ENCODE measurements around the gene PLXDC2. TPM values are rescaled to one million over a fixed set of nuclear protein-coding genes. Genes with fewer than 3 reads are reported as not detected.

PLXDC2 gene
- polyA plus RNA-seq, 1 donor from 2014 or later: 0.18 TPM

GRCh38 chr10:19862811-19863515 is 46.7 kb downstream of the PLXDC2 start:
- H3K27ac Mint-ChIP-seq: no peak overlapping the region
- H3K4me3 Mint-ChIP-seq: no peak overlapping the region
- no peaks in the 10 kb centered on the region for H3K4me1 Mint-ChIP-seq
- H3K27me3 Mint-ChIP-seq: no peaks in the 10 kb centered on the region
- no peaks in the 10 kb centered on the region for H3K36me3 Mint-ChIP-seq
- peaks cover 0 to 16% (median 15%) of the 10 kb centered on the region in 3 donors for H3K9me3 Mint-ChIP-seq

- no peaks in the 10 kb centered on the region for H3K4me1 Mint-ChIP-seq
- H3K36me3 Mint-ChIP-seq: no peaks in the 10 kb centered on the region
- H3K9me3 Mint-ChIP-seq: peaks cover 0 to 12% (median 10%) of the 10 kb centered on the region in 3 donors
- H3K4me3 Mint-ChIP-seq: no peak overlapping the region
- H3K27ac Mint-ChIP-seq: no peak overlapping the region
- no peaks in the 10 kb centered on the region for H3K27me3 Mint-ChIP-seq
Measured at GRCh38 chr10:19865676-19866075, 49.4 kb downstream of the PLXDC2 start.

GRCh38 chr10:19869370-19869769 is 53.1 kb downstream of the PLXDC2 start:
- Mint-ChIP-seq H3K4me3 (no peak overlapping the region), H3K36me3 (no peaks in the 10 kb centered on the region), H3K27ac (no peak overlapping the region), H3K9me3 (peaks cover 0 to 10% (median 4%) of the 10 kb centered on the region in 3 donors), H3K27me3 (no peaks in the 10 kb centered on the region), H3K4me1 (no peaks in the 10 kb centered on the region)

- H3K27me3 Mint-ChIP-seq: no peaks in the 10 kb centered on the region
- H3K9me3 Mint-ChIP-seq: peaks cover 0 to 10% (median 2%) of the 10 kb centered on the region in 3 donors
- no peaks in the 10 kb centered on the region for H3K36me3 Mint-ChIP-seq
- no peaks in the 10 kb centered on the region for H3K4me1 Mint-ChIP-seq
- no peak overlapping the region for H3K27ac Mint-ChIP-seq
- H3K4me3 Mint-ChIP-seq: no peak overlapping the region
Measured at GRCh38 chr10:19872504-19873271, 56.5 kb downstream of the PLXDC2 start.

GRCh38 chr10:19874190-19874589 is 58.0 kb downstream of the PLXDC2 start:
- no peaks in the 10 kb centered on the region for H3K27me3 Mint-ChIP-seq
- no peaks in the 10 kb centered on the region for H3K36me3 Mint-ChIP-seq
- peaks cover 0 to 15% (median 3%) of the 10 kb centered on the region in 3 donors for H3K9me3 Mint-ChIP-seq
- no peaks in the 10 kb centered on the region for H3K4me1 Mint-ChIP-seq
- no peak overlapping the region for H3K4me3 Mint-ChIP-seq
- H3K27ac Mint-ChIP-seq: no peak overlapping the region

GRCh38 chr10:19874791-19875190 is 58.6 kb downstream of the PLXDC2 start:
- H3K27me3 Mint-ChIP-seq: no peaks in the 10 kb centered on the region
- H3K4me3 Mint-ChIP-seq: no peak overlapping the region
- H3K9me3 Mint-ChIP-seq: peaks cover 0 to 19% (median 3%) of the 10 kb centered on the region in 3 donors
- no peaks in the 10 kb centered on the region for H3K4me1 Mint-ChIP-seq
- H3K27ac Mint-ChIP-seq: no peak overlapping the region
- H3K36me3 Mint-ChIP-seq: no peaks in the 10 kb centered on the region

- H3K4me1 Mint-ChIP-seq: no peaks in the 10 kb centered on the region
- no peaks in the 10 kb centered on the region for H3K36me3 Mint-ChIP-seq
- H3K27ac Mint-ChIP-seq: no peak overlapping the region
- no peaks in the 10 kb centered on the region for H3K27me3 Mint-ChIP-seq
- H3K4me3 Mint-ChIP-seq: no peak overlapping the region
- peaks cover 0 to 9% (median 1%) of the 10 kb centered on the region in 3 donors for H3K9me3 Mint-ChIP-seq
Measured at GRCh38 chr10:19876570-19876969, 60.3 kb downstream of the PLXDC2 start.

- Mint-ChIP-seq H3K27me3 (no peaks in the 10 kb centered on the region), H3K4me3 (no peak overlapping the region), H3K36me3 (no peaks in the 10 kb centered on the region), H3K27ac (no peak overlapping the region), H3K9me3 (peaks cover 4 to 12% (median 6%) of the 10 kb centered on the region in 3 donors), H3K4me1 (no peaks in the 10 kb centered on the region)
Measured at GRCh38 chr10:19877466-19878255, 61.4 kb downstream of the PLXDC2 start.

GRCh38 chr10:19882621-19883020 is 66.4 kb downstream of the PLXDC2 start:
- H3K27me3 Mint-ChIP-seq: no peaks in the 10 kb centered on the region
- H3K36me3 Mint-ChIP-seq: no peaks in the 10 kb centered on the region
- H3K27ac Mint-ChIP-seq: no peak overlapping the region
- H3K9me3 Mint-ChIP-seq: peaks cover 4 to 12% (median 6%) of the 10 kb centered on the region in 3 donors
- no peak overlapping the region for H3K4me3 Mint-ChIP-seq
- no peaks in the 10 kb centered on the region for H3K4me1 Mint-ChIP-seq

GRCh38 chr10:19888061-19888660 is 71.9 kb downstream of the PLXDC2 start:
- H3K4me3 Mint-ChIP-seq: no peak overlapping the region
- no peak overlapping the region for H3K27ac Mint-ChIP-seq
- no peaks in the 10 kb centered on the region for H3K27me3 Mint-ChIP-seq
- no peaks in the 10 kb centered on the region for H3K4me1 Mint-ChIP-seq
- peaks cover 0 to 4% (median 2%) of the 10 kb centered on the region in 3 donors for H3K9me3 Mint-ChIP-seq
- H3K36me3 Mint-ChIP-seq: no peaks in the 10 kb centered on the region

- H3K4me1 Mint-ChIP-seq: no peaks in the 10 kb centered on the region
- no peaks in the 10 kb centered on the region for H3K27me3 Mint-ChIP-seq
- no peak overlapping the region for H3K4me3 Mint-ChIP-seq
- H3K9me3 Mint-ChIP-seq: peaks cover 0 to 4% (median 2%) of the 10 kb centered on the region in 3 donors
- H3K27ac Mint-ChIP-seq: no peak overlapping the region
- no peaks in the 10 kb centered on the region for H3K36me3 Mint-ChIP-seq
Measured at GRCh38 chr10:19889256-19889655, 73.0 kb downstream of the PLXDC2 start.

GRCh38 chr10:19891429-19891828 is 75.2 kb downstream of the PLXDC2 start:
- H3K9me3 Mint-ChIP-seq: peaks cover 4 to 5% (median 4%) of the 10 kb centered on the region in 3 donors
- H3K27me3 Mint-ChIP-seq: no peaks in the 10 kb centered on the region
- H3K27ac Mint-ChIP-seq: no peak overlapping the region
- no peak overlapping the region for H3K4me3 Mint-ChIP-seq
- no peaks in the 10 kb centered on the region for H3K4me1 Mint-ChIP-seq
- no peaks in the 10 kb centered on the region for H3K36me3 Mint-ChIP-seq

GRCh38 chr10:19892270-19892669 is 76.0 kb downstream of the PLXDC2 start:
- no peak overlapping the region for H3K27ac Mint-ChIP-seq
- no peaks in the 10 kb centered on the region for H3K36me3 Mint-ChIP-seq
- no peaks in the 10 kb centered on the region for H3K27me3 Mint-ChIP-seq
- no peak overlapping the region for H3K4me3 Mint-ChIP-seq
- H3K9me3 Mint-ChIP-seq: peaks cover 4 to 10% (median 8%) of the 10 kb centered on the region in 3 donors
- H3K4me1 Mint-ChIP-seq: no peaks in the 10 kb centered on the region

GRCh38 chr10:19892677-19893076 is 76.4 kb downstream of the PLXDC2 start:
- Mint-ChIP-seq H3K27ac (no peak overlapping the region), H3K36me3 (no peaks in the 10 kb centered on the region), H3K27me3 (no peaks in the 10 kb centered on the region), H3K4me1 (no peaks in the 10 kb centered on the region), H3K4me3 (no peak overlapping the region), H3K9me3 (peaks cover 4 to 10% (median 8%) of the 10 kb centered on the region in 3 donors)

GRCh38 chr10:19895500-19895899 is 79.3 kb downstream of the PLXDC2 start:
- Mint-ChIP-seq H3K4me3 (no peak overlapping the region), H3K27ac (no peak overlapping the region), H3K9me3 (peaks cover 4 to 10% (median 8%) of the 10 kb centered on the region in 3 donors), H3K36me3 (no peaks in the 10 kb centered on the region), H3K4me1 (no peaks in the 10 kb centered on the region), H3K27me3 (no peaks in the 10 kb centered on the region)

All from IgD-negative memory B cell (primary cell).